ENCODE measurements around the gene NUDT7.

The NUDT7 gene

GRCh38 chr16:77721752-77722308 lies 484 bp upstream of the NUDT7 start:
- intact Hi-C loops (cut with DNase I): loop anchor here (5.0 kb wide), 1 partner anchor 375 kb away; the partner anchor contains the start of gene WWOX
- DNase-seq: no peak

- DNase-seq: peak in 5 of 10 donors; percentile 9 to 29 (median 16)
- intact Hi-C loops (cut with DNase I): loop anchor here (5.0 kb wide), 1 partner anchor 374 kb away; the partner anchor contains the start of gene WWOX
Observed at GRCh38 chr16:77723108-77723514, 797 bp downstream of the NUDT7 start.

GRCh38 chr16:77724174-77724573 lies 1.9 kb downstream of the NUDT7 start:
- no peak for DNase-seq
- intact Hi-C loops (cut with DNase I): loop anchor here (5.0 kb wide), 1 partner anchor 373 kb away; the partner anchor contains the start of gene WWOX

- DNase-seq: no peak
- intact Hi-C loops (cut with DNase I): no loop called here
Observed at GRCh38 chr16:77729951-77730350, 7.6 kb downstream of the NUDT7 start.

- no peak for DNase-seq
- intact Hi-C loops (cut with DNase I): no loop called here
Observed at GRCh38 chr16:77732241-77732946, 10.1 kb downstream of the NUDT7 start.

- DNase-seq: no peak
- intact Hi-C loops (cut with DNase I): no loop called here
Observed at GRCh38 chr16:77736879-77737278, 14.6 kb downstream of the NUDT7 start.

GRCh38 chr16:77738706-77739558 lies 16.6 kb downstream of the NUDT7 start:
- intact Hi-C loops (cut with DNase I): no loop called here
- DNase-seq: no peak

GRCh38 chr16:77739559-77739892 lies 17.2 kb downstream of the NUDT7 start:
- intact Hi-C loops (cut with DNase I): no loop called here

GRCh38 chr16:77744141-77744540 lies 21.8 kb downstream of the NUDT7 start:
- DNase-seq: no peak
- intact Hi-C loops (cut with DNase I): no loop called here

More at GRCh38 chr16:77739559-77739892, 17.2 kb downstream of the NUDT7 start:
- no peak for DNase-seq

- intact Hi-C loops (cut with DNase I): no loop called here
Observed at GRCh38 chr16:77745972-77746371, 23.7 kb downstream of the NUDT7 start.

GRCh38 chr16:77748421-77749005 lies 26.2 kb downstream of the NUDT7 start:
- DNase-seq: no peak
- intact Hi-C loops (cut with DNase I): no loop called here

More at GRCh38 chr16:77745972-77746371, 23.7 kb downstream of the NUDT7 start:
- DNase-seq: no peak

GRCh38 chr16:77749415-77749814 lies 27.1 kb downstream of the NUDT7 start:
- intact Hi-C loops (cut with DNase I): no loop called here

GRCh38 chr16:77758046-77758445 lies 35.7 kb downstream of the NUDT7 start:
- peak in 1 of 10 donors; percentile 8 for DNase-seq
- intact Hi-C loops (cut with DNase I): no loop called here

More at GRCh38 chr16:77749415-77749814, 27.1 kb downstream of the NUDT7 start:
- DNase-seq: no peak

- DNase-seq: no peak
- intact Hi-C loops (cut with DNase I): no loop called here
Observed at GRCh38 chr16:77758508-77758907, 36.2 kb downstream of the NUDT7 start.

GRCh38 chr16:77759201-77759600 lies 36.9 kb downstream of the NUDT7 start:
- no peak for DNase-seq
- intact Hi-C loops (cut with DNase I): no loop called here

- intact Hi-C loops (cut with DNase I): no loop called here
- DNase-seq: no peak
Observed at GRCh38 chr16:77759821-77760220, 37.5 kb downstream of the NUDT7 start.

- no peak for DNase-seq
- intact Hi-C loops (cut with DNase I): no loop called here
Observed at GRCh38 chr16:77760800-77761199, 38.5 kb downstream of the NUDT7 start.

GRCh38 chr16:77761204-77761603 lies 38.9 kb downstream of the NUDT7 start:
- no peak for DNase-seq
- intact Hi-C loops (cut with DNase I): no loop called here

- intact Hi-C loops (cut with DNase I): no loop called here
- no peak for DNase-seq
Observed at GRCh38 chr16:77762262-77762661, 39.9 kb downstream of the NUDT7 start.

GRCh38 chr16:77763994-77764393 lies 41.7 kb downstream of the NUDT7 start:
- no peak for DNase-seq
- intact Hi-C loops (cut with DNase I): no loop called here

- intact Hi-C loops (cut with DNase I): no loop called here
- DNase-seq: no peak
Observed at GRCh38 chr16:77767211-77767610, 44.9 kb downstream of the NUDT7 start.

Measured in posterior cingulate gyrus (tissue), 11 donors.